ENCODE results near the gene DES. TPM values are rescaled to one million over a fixed set of nuclear protein-coding genes. Genes with fewer than 3 reads are reported as not detected.

DES gene
- 0.77 and 1.7 TPM in 2 replicates for total RNA-seq

GRCh38 chr2:219418155-219419011 lies at the start of gene DES:
Gene DES, plus strand, starts transcription at chr2:219418377. Its CDS starts 86 bp downstream, at chr2:219418463.

GRCh38 chr2:219387306-219388120 lies 30.7 kb upstream of the DES start, which contains the start of gene DNPEP:
Gene DNPEP, minus strand, starts transcription at chr2:219387912. Its CDS starts 118 bp downstream, at chr2:219387794.

GRCh38 chr2:219434718-219435525 lies 16.7 kb downstream of the DES start, which contains the start of gene SPEG:
Gene SPEG, plus strand, starts transcription at chr2:219434843. Its CDS starts 135 bp downstream, at chr2:219434978.

Other genes with a start within 250 kb of the DES start
- 0.58 and 1.7 TPM in 2 replicates for gene SLC23A3, start 248.3 kb upstream of the DES start, total RNA-seq
- gene CNPPD1, start 241.5 kb upstream of the DES start, total RNA-seq = 16.3 and 25.7 TPM in 2 replicates
- 70.2 and 91.9 TPM in 2 replicates for gene RETREG2, start 240.1 kb upstream of the DES start, total RNA-seq
- gene ZFAND2B, start 211.6 kb upstream of the DES start, total RNA-seq = 20.6 and 23.4 TPM in 2 replicates
- gene ABCB6, start 199.4 kb upstream of the DES start, total RNA-seq = 57.9 and 62.9 TPM in 2 replicates
- gene ATG9A, start 188.7 kb upstream of the DES start, total RNA-seq = 36.4 and 39.9 TPM in 2 replicates
- gene ANKZF1, start 188.6 kb upstream of the DES start, total RNA-seq = 23.0 and 57.8 TPM in 2 replicates
- gene GLB1L, start 172.9 kb upstream of the DES start, total RNA-seq = 5.8 and 12.7 TPM in 2 replicates
- gene STK16, start 172.9 kb upstream of the DES start, total RNA-seq = 14.0 and 26.2 TPM in 2 replicates
- gene TUBA4B, start 165.1 kb upstream of the DES start, total RNA-seq = not detected in 2 replicates
- gene TUBA4A, start 164.5 kb upstream of the DES start, total RNA-seq = 30.2 and 38.0 TPM in 2 replicates
- 21.7 and 47.6 TPM in 2 replicates for gene DNAJB2, start 139.0 kb upstream of the DES start, total RNA-seq
- gene PTPRN, start 109.0 kb upstream of the DES start, total RNA-seq = 2.1 and 12.7 TPM in 2 replicates
- not detected in 2 replicates for gene RESP18, start 85.6 kb upstream of the DES start, total RNA-seq
- gene DNPEP, start 30.5 kb upstream of the DES start, total RNA-seq = 50.0 and 61.2 TPM in 2 replicates
- 7.9 and 13.0 TPM in 2 replicates for gene SPEG, start 16.5 kb downstream of the DES start, total RNA-seq
- gene GMPPA, start 80.5 kb downstream of the DES start, total RNA-seq = 50.2 and 71.5 TPM in 2 replicates
- 0.85 TPM in 1 of 2 replicates, not detected in the other for gene ASIC4, start 96.1 kb downstream of the DES start, total RNA-seq
- 101 and 192 TPM in 2 replicates for gene CHPF, start 125.4 kb downstream of the DES start, total RNA-seq
- gene TMEM198, start 125.7 kb downstream of the DES start, total RNA-seq = 0.96 and 2.0 TPM in 2 replicates
- gene OBSL1, start 153.2 kb downstream of the DES start, total RNA-seq = 26.6 and 45.1 TPM in 2 replicates
- gene INHA, start 153.9 kb downstream of the DES start, total RNA-seq = 0.56 TPM in 1 of 2 replicates, not detected in the other
- gene STK11IP, start 179.5 kb downstream of the DES start, total RNA-seq = 11.5 and 19.4 TPM in 2 replicates
- 0.96 and 4.2 TPM in 2 replicates for gene SLC4A3, start 209.3 kb downstream of the DES start, total RNA-seq